NT2/D1 (cell line): Measurements from ENCODE around the gene RGSL1.
A peak's percentile ranks its signal among the peaks of the same experiment; 100 is the strongest.

Experiments
- DNase-seq: peaks from one replicate; pipeline ENCODE4 v3.0.0-alpha.2; 2011; ENCODE audit warnings: low read depth, low spot score
- H3K27me3 ChIP-seq: 2 replicates; pipeline ENCODE4 v1.6.0; 2011; ENCODE audit warnings: mild to moderate bottlenecking; ENCODE audit not compliant: insufficient read length, insufficient read depth
- H3K36me3 ChIP-seq: 2 replicates; pipeline ENCODE4 v1.6.1; 2011; ENCODE audit warnings: mild to moderate bottlenecking, low read length, mixed read lengths; ENCODE audit not compliant: insufficient read depth, insufficient read length
- H3K4me1 ChIP-seq: 2 replicates; pipeline ENCODE4 v1.5.1; 2011; ENCODE audit not compliant: insufficient read depth, insufficient read length
- H3K4me3 ChIP-seq: 2 replicates; pipeline ENCODE4 v1.5.1; 2011; ENCODE audit warnings: low read depth; ENCODE audit not compliant: insufficient read length
- H3K9ac ChIP-seq: 2 replicates; pipeline ENCODE4 v1.6.0; 2011; ENCODE audit warnings: low read depth; ENCODE audit not compliant: insufficient read length
- H3K9me3 ChIP-seq: 2 replicates; pipeline ENCODE4 v1.5.1; 2011; ENCODE audit warnings: mild to moderate bottlenecking, low read length; ENCODE audit not compliant: insufficient read depth
- SUZ12 ChIP-seq: IDR thresholded peaks from 2 replicates; pipeline ENCODE4 v1.6.1; 2011; ENCODE audit not compliant: insufficient read length, insufficient read depth; ENCODE audit errors: extremely low read depth
- YY1 ChIP-seq: IDR thresholded peaks from 2 replicates; pipeline ENCODE4 v1.6.1; 2011; ENCODE audit not compliant: insufficient read length, insufficient read depth
- ZNF274 ChIP-seq: IDR thresholded peaks from 2 replicates; pipeline ENCODE4 v1.6.1; 2011; ENCODE audit warnings: mild to moderate bottlenecking, low read depth, low read length

RGSL1 gene

GRCh38 chr1:182600036-182600713, 150.2 kb downstream of the RGSL1 start:
- Histone ChIP-seq H3K9ac (no peak overlapping the region), H3K36me3 (peaks cover 42% of the 10 kb centered on the region), H3K4me3 (no peak overlapping the region), H3K9me3 (no peaks in the 10 kb centered on the region), H3K4me1 (peaks cover 11% of the 10 kb centered on the region), H3K27me3 (peaks cover 17% of the 10 kb centered on the region)
- no peak for DNase-seq
- no peak for TF ChIP-seq SUZ12
- no peak for TF ChIP-seq ZNF274
- TF ChIP-seq YY1, result no peak

DNA sequence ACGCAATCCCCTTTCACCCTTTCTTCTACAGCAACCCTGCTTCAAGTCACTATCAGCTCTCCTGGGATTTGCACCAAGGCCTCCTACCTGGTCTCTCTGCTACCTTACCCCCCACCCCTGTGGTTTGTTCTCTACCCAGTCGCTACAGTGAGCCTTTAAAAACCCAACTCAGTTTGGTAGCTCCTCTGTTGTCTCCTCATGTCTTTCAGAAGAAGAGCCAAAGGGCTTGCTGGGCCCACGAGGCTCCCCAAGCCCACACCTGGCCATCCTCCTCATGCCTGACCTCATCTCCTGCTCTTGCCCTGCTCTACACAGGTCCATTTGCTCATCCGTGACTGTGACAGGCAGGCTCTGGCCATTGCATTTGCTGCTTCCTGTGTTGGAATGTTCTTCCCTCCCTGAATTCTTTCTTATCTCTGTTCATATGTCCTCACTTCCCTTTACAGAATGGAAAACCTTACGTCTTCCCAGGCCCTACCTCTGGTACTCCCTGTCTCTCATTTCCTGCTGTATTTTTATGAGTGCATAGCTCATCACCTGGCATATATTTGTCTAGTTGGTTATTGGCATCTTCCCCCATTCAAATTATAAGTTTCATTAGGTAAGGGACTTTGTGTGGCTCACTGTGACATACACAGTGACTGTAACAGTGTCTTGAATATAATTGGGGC, 150.9 kb downstream of the RGSL1 start:
- H3K9me3 ChIP-seq, result no peaks in the 10 kb centered on the region
- peaks cover 24% of the 10 kb centered on the region for H3K27me3 ChIP-seq
- DNase-seq, result no peak
- H3K4me1 ChIP-seq, result peaks cover 11% of the 10 kb centered on the region
- H3K36me3 ChIP-seq, result peaks cover 42% of the 10 kb centered on the region
- no peak overlapping the region for H3K4me3 ChIP-seq
- H3K9ac ChIP-seq, result no peak overlapping the region
- TF ChIP-seq ZNF274, result no peak
- TF ChIP-seq SUZ12, result no peak
- no peak for TF ChIP-seq YY1

DNA sequence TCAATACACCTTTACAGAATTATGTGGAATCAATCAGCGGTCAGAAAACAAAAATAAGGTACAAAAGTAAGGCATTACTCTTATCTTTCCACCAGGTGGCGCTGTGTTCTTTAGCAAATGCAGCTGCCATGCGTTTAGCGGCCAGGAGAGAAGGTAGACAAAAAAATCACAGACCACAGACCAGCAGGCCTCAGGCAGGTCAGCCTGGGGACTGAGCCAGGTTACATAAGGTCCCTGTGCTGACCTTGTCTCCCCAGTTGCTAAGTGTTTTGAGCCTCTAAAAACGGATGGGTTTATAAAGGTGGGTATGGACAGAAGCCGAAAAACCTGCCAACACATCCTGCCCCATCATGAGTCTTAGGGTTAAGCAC, 151.5 kb downstream of the RGSL1 start:
- peaks cover 42% of the 10 kb centered on the region for H3K36me3 ChIP-seq
- peak; percentile 90 for DNase-seq
- H3K9me3 ChIP-seq, result no peaks in the 10 kb centered on the region
- peaks cover 30% of the 10 kb centered on the region for H3K27me3 ChIP-seq
- TF ChIP-seq YY1 (no peak), SUZ12 (no peak), ZNF274 (no peak)
- no peak overlapping the region for H3K4me3 ChIP-seq
- H3K9ac ChIP-seq, result peak overlapping the region; percentile 5
- H3K4me1 ChIP-seq, result peaks cover 11% of the 10 kb centered on the region

DNA sequence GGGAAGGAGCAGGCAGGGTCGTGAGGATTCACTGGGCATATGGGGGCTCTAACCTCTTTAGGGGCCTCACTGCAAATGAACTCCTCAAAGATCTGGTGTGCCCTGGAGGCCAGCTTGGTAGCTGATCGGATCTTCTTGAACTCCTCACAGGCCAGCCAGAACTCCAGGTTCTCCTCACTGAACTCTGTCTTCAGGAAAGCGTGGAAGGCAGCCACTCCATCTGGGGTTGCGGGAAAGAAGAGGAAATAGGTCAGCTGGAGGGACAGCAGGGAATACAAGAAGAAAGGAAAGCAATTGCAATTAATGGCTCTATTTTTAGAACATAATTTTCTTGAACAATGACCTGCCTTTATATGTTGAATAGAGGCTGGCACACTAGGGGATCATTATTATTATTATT, 152.0 kb downstream of the RGSL1 start:
- Histone ChIP-seq H3K9me3 (no peaks in the 10 kb centered on the region), H3K36me3 (peaks cover 42% of the 10 kb centered on the region), H3K27me3 (peaks cover 35% of the 10 kb centered on the region), H3K4me1 (peaks cover 11% of the 10 kb centered on the region), H3K9ac (peak overlapping the region; percentile 5), H3K4me3 (no peak overlapping the region)
- DNase-seq, result no peak
- TF ChIP-seq ZNF274 (no peak), SUZ12 (no peak), YY1 (no peak)

- Histone ChIP-seq H3K27me3 (peaks cover 46% of the 10 kb centered on the region), H3K4me1 (peaks cover 11% of the 10 kb centered on the region), H3K36me3 (peaks cover 42% of the 10 kb centered on the region), H3K4me3 (peak overlapping the region; percentile 72), H3K9me3 (no peaks in the 10 kb centered on the region), H3K9ac (peak overlapping the region; percentile 61)
- DNase-seq, result no peak
- TF ChIP-seq SUZ12, result no peak
- TF ChIP-seq YY1, result no peak
- TF ChIP-seq ZNF274, result no peak
These were observed 153.1 kb downstream of the RGSL1 start for GRCh38 chr1:182602935-182603645.

DNA sequence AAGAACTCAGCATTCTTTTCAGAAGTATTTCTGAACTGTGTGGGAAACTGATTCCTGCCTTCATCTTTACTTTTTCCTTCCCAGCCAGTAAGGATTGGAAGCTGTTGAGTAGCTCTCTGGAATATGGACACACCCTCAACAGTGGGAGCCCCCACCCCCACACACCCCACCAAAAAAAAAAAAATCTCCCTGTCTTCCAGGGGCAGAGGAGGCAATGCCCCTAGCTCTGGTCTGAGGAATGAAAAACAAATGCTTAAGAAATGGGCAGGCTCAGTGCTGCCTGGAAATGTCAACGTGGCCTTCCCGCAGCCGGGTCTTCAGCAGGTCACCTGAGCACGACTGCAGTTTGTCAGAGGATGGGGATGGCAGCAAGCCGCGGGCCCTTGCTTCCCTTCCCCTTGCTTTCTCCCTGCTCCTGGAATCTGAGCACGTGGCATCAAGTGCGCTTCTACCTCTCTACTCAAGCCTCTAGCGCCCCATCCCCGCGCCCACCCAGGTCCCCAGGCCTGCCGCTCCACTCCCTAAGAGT, 153.8 kb downstream of the RGSL1 start:
- peaks cover 51% of the 10 kb centered on the region for H3K27me3 ChIP-seq
- H3K9ac ChIP-seq, result peak overlapping the region; percentile 61
- no peaks in the 10 kb centered on the region for H3K9me3 ChIP-seq
- TF ChIP-seq ZNF274 (no peak), YY1 (no peak), SUZ12 (no peak)
- peaks cover 42% of the 10 kb centered on the region for H3K36me3 ChIP-seq
- peaks cover 11% of the 10 kb centered on the region for H3K4me1 ChIP-seq
- peak overlapping the region; percentile 72 for H3K4me3 ChIP-seq
- no peak for DNase-seq
